ENCODE results near the gene UXT.

The UXT gene

DNA sequence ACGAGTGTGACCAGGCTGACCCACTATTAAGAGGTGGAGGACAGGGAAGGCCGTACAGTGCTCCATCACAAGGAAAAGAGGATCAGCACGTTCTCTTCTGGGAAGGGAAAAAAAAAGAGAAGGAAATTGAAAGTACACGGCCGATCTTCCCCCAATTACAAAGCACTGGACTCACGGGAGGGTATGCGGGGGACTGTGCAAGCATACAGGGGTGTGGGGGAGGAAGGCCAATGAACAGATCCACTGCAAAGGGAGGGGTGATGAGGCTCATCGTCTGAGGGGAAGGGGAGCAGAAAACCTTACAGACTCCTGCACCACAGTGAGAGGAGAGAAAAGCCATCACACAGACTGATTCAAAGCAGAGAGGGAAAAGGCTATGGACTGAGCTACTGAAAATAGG, 9.7 kb downstream of the UXT start:
- peak overlapping the region; percentile 73 for H3K4me3 ChIP-seq (ENCODE audit: low read length)
- TF ChIP-seq, protein P1, sequence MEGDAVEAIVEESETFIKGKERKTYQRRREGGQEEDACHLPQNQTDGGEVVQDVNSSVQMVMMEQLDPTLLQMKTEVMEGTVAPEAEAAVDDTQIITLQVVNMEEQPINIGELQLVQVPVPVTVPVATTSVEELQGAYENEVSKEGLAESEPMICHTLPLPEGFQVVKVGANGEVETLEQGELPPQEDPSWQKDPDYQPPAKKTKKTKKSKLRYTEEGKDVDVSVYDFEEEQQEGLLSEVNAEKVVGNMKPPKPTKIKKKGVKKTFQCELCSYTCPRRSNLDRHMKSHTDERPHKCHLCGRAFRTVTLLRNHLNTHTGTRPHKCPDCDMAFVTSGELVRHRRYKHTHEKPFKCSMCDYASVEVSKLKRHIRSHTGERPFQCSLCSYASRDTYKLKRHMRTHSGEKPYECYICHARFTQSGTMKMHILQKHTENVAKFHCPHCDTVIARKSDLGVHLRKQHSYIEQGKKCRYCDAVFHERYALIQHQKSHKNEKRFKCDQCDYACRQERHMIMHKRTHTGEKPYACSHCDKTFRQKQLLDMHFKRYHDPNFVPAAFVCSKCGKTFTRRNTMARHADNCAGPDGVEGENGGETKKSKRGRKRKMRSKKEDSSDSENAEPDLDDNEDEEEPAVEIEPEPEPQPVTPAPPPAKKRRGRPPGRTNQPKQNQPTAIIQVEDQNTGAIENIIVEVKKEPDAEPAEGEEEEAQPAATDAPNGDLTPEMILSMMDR (conservative IDR thresholded peaks at IDR 0.05; ENCODE audit: low read depth, low read length) = no peak
- no peak for DNase-seq (ENCODE audit: low read depth)

DNA sequence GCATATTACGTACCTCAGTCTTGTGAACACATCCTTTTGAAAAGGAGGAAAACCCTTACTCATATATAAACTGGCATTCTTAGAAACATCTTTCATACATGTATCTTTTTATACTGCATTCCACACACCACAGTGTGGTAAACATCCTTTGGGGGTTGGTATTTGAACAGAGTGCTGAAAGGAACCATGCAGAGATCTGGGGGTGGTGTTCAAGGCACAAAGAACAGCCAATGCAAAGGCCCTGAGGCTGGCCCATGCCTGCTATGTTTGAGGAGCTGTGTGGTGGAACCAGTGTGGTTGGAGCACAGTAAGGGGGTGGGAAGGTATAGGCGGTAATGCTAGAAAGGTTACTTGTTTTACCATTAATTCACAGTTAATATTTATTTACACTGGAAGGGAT, 10.6 kb downstream of the UXT start:
- H3K4me3 ChIP-seq (ENCODE audit: low read length) = no peak overlapping the region
- TF ChIP-seq, protein P1 (conservative IDR thresholded peaks at IDR 0.05; ENCODE audit: low read depth, low read length) = no peak
- no peak for DNase-seq (ENCODE audit: low read depth)

DNA sequence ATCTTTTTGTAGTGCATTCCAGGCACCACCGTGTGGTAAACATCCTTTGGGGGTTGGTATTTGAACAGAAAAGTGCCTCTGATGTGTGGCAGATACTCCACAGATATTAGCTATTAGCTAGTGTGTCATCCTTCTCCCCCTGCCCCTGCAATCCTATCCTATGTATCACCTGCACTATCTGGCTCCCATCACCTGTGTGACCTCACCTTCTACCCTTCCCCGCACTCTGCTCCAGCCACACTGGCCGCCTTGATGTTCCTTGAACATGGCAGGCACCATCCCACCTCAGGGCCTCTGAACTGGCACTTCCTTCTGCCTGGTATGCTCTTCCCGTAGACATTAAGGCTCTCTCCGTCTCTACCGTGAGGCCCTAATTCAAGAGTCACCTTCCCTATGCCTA, 12.3 kb downstream of the UXT start:
- TF ChIP-seq, protein P1 (conservative IDR thresholded peaks at IDR 0.05; ENCODE audit: low read depth, low read length) = no peak
- no peak overlapping the region for H3K4me3 ChIP-seq (ENCODE audit: low read length)
- DNase-seq (ENCODE audit: low read depth) = no peak

DNA sequence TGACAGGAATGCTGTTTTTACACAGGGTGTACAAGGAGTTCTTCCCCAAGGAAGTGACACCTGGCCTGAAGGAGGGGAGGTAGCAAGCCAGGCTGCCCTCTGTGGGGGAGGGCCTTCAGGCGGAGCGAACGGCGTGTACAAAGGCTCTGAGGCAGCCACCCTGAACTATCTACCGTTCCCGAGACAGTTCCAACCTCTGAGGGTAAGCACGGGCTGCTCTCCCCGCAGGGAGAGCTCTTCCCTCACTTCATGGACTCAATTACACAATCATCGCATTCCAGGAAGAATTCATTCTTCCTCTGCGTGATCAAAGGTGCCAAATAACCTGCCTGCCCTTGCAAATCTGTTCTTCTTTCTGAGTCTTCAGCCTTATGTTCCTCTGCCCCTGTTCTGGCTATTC, 13.4 kb downstream of the UXT start:
- DNase-seq (ENCODE audit: low read depth) = no peak
- TF ChIP-seq, protein P1 (conservative IDR thresholded peaks at IDR 0.05; ENCODE audit: low read depth, low read length) = no peak
- H3K4me3 ChIP-seq (ENCODE audit: low read length) = no peak overlapping the region

DNA sequence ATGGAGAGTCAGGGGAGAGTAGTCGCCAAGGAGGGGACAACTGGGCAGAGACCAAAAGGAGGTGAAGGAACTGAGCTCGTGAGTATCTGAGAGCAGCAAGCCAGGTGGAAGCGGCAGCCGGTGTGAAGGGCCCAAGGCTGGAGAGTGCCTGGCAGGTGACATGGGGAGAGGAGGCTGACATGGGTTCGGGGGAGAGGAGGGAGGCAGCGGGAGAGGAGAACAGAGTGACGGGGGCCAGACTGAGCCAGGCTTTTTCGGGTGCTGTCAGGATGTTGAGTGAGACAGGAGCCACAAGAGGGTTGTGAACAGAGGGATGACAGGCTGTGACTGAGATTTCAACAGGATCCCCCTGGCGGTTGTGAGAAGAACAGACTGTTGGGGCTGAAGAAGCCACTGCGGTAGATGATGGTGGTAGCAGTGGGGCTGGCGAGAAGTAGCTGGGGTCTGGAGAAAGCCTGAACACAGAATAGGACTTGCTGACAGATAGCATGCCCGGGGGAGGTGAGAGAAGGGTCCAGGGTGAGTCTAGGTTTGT, 14.4 kb downstream of the UXT start:
- no peak overlapping the region for H3K4me3 ChIP-seq (ENCODE audit: low read length)
- TF ChIP-seq, protein P1 (conservative IDR thresholded peaks at IDR 0.05; ENCODE audit: low read depth, low read length) = peak; percentile 48
- DNase-seq (ENCODE audit: low read depth) = no peak

DNA sequence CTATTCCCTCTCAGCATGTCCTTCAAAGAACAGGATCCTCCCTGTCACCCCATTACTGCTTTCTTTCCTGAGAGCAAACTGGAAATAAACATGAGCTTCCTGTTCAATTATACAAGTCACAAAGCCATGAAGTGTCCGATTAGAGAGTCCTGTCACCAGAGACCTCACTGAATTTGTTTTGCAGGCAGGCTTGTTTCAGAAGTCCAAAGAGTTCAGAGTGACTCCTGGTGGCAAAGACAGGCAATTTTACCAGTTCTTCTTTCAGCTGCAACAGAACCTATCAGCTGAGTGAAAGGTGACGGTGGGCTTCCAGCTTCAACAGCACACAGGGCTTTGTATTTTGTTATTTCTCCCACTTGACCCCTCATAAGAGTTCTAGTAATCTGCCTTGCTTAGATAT, 15.1 kb downstream of the UXT start:
- no peak for DNase-seq (ENCODE audit: low read depth)
- H3K4me3 ChIP-seq (ENCODE audit: low read length) = no peak overlapping the region
- TF ChIP-seq, protein P1 (conservative IDR thresholded peaks at IDR 0.05; ENCODE audit: low read depth, low read length) = peak; percentile 54

DNA sequence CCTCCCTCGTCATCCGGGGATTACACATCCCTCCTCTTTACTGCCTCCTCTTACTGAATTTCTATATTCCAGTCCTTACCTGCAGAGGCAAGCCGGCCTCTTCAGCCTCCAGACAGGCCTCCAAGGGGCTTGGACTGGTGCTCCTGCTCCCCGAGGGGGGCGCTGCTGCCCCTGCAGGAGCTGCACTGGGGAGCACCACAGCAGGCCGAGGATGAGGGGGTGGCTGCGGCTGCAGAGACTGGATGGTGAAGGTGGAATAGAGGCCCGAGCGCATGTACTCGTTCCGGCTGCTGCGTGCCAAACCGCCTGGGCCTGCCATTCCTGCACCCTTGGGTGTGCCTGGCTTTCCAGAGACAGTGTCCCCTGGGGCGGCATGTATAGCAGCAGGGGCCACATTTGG, 20.2 kb downstream of the UXT start:
- H3K4me3 ChIP-seq (ENCODE audit: low read length) = no peak overlapping the region
- DNase-seq (ENCODE audit: low read depth) = no peak
- TF ChIP-seq, protein P1 (conservative IDR thresholded peaks at IDR 0.05; ENCODE audit: low read depth, low read length) = no peak

Measured in retinal pigment epithelial cell (primary cell).